ENCODE measurements around the gene GPR146. TPM values are rescaled to one million over a fixed set of nuclear protein-coding genes. Genes with fewer than 3 reads are reported as not detected.

Gene GPR146
- polyA plus RNA-seq, 2 donors: 4.5 to 6.3 TPM

- Histone ChIP-seq H3K9me3 (ENCODE audit: control insufficient read depth in 2 of 2, insufficient read depth in 1 of 2, low read depth in 1 of 2, low read length in 1 of 2) (no peaks in the 10 kb centered on the region), H3K4me3 (ENCODE audit: low read depth in 1 of 2, low read length in 2 of 2) (no peak overlapping the region), H3K4me1 (ENCODE audit: control insufficient read depth in 2 of 2, insufficient read depth in 2 of 2, low read length in 1 of 2) (peaks cover 0 to 8% of the 10 kb centered on the region in 2 donors), H3K36me3 (ENCODE audit: control insufficient read depth in 2 of 2, insufficient read depth in 2 of 2, low read length in 1 of 2) (peaks cover 0 to 3% of the 10 kb centered on the region in 2 donors), H3K27ac (ENCODE audit: low read depth in 2 of 2, low read length in 1 of 2) (no peak overlapping the region), H3K27me3 (ENCODE audit: control insufficient read depth in 1 of 2, insufficient read depth in 2 of 2, low read length in 2 of 2) (no peaks in the 10 kb centered on the region)
- WGBS, 2 donors: 81% methylated on average over 22 of the region's 22 CpGs
These were observed 6.8 kb downstream of the GPR146 start for GRCh38 chr7:1050956-1051690.

- Histone ChIP-seq H3K27me3 (ENCODE audit: control insufficient read depth in 1 of 2, insufficient read depth in 2 of 2, low read length in 2 of 2) (no peaks in the 10 kb centered on the region), H3K4me1 (ENCODE audit: control insufficient read depth in 2 of 2, insufficient read depth in 2 of 2, low read length in 1 of 2) (peaks cover 0 to 9% of the 10 kb centered on the region in 2 donors), H3K27ac (ENCODE audit: low read depth in 2 of 2, low read length in 1 of 2) (peak overlapping the region; percentile 28 to 69), H3K4me3 (ENCODE audit: low read depth in 1 of 2, low read length in 2 of 2) (no peak overlapping the region), H3K9me3 (ENCODE audit: control insufficient read depth in 2 of 2, insufficient read depth in 1 of 2, low read depth in 1 of 2, low read length in 1 of 2) (no peaks in the 10 kb centered on the region), H3K36me3 (ENCODE audit: control insufficient read depth in 2 of 2, insufficient read depth in 2 of 2, low read length in 1 of 2) (peaks cover 0 to 4% of the 10 kb centered on the region in 2 donors)
- 62 to 68% methylated on average over 18 to 20 of the region's 20 CpGs for WGBS, 2 donors
These were observed 7.9 kb downstream of the GPR146 start for GRCh38 chr7:1052031-1052818.

- Histone ChIP-seq H3K27me3 (ENCODE audit: control insufficient read depth in 1 of 2, insufficient read depth in 2 of 2, low read length in 2 of 2) (no peaks in the 10 kb centered on the region), H3K27ac (ENCODE audit: low read depth in 2 of 2, low read length in 1 of 2) (peak overlapping the region; percentile 27 to 69), H3K9me3 (ENCODE audit: control insufficient read depth in 2 of 2, insufficient read depth in 1 of 2, low read depth in 1 of 2, low read length in 1 of 2) (no peaks in the 10 kb centered on the region), H3K4me1 (ENCODE audit: control insufficient read depth in 2 of 2, insufficient read depth in 2 of 2, low read length in 1 of 2) (peaks cover 0 to 13% of the 10 kb centered on the region in 2 donors), H3K36me3 (ENCODE audit: control insufficient read depth in 2 of 2, insufficient read depth in 2 of 2, low read length in 1 of 2) (peaks cover 0 to 11% of the 10 kb centered on the region in 2 donors), H3K4me3 (ENCODE audit: low read depth in 1 of 2, low read length in 2 of 2) (no peak overlapping the region)
- 79 to 82% methylated on average over 17 of the region's 17 CpGs for WGBS, 2 donors
These were observed 8.7 kb downstream of the GPR146 start for GRCh38 chr7:1053002-1053411.

GRCh38 chr7:1053816-1054370, 9.5 kb downstream of the GPR146 start:
- 86 to 89% methylated on average over 17 of the region's 17 CpGs for WGBS, 2 donors
- no peak overlapping the region for H3K4me3 ChIP-seq (ENCODE audit: low read depth in 1 of 2, low read length in 2 of 2)
- no peaks in the 10 kb centered on the region for H3K9me3 ChIP-seq (ENCODE audit: control insufficient read depth in 2 of 2, insufficient read depth in 1 of 2, low read depth in 1 of 2, low read length in 1 of 2)
- no peaks in the 10 kb centered on the region for H3K27me3 ChIP-seq (ENCODE audit: control insufficient read depth in 1 of 2, insufficient read depth in 2 of 2, low read length in 2 of 2)
- peaks cover 0 to 13% of the 10 kb centered on the region in 2 donors for H3K4me1 ChIP-seq (ENCODE audit: control insufficient read depth in 2 of 2, insufficient read depth in 2 of 2, low read length in 1 of 2)
- peak overlapping the region; percentile 11 to 12 for H3K27ac ChIP-seq (ENCODE audit: low read depth in 2 of 2, low read length in 1 of 2)
- peaks cover 0 to 11% of the 10 kb centered on the region in 2 donors for H3K36me3 ChIP-seq (ENCODE audit: control insufficient read depth in 2 of 2, insufficient read depth in 2 of 2, low read length in 1 of 2)

- Histone ChIP-seq H3K9me3 (ENCODE audit: control insufficient read depth in 2 of 2, insufficient read depth in 1 of 2, low read depth in 1 of 2, low read length in 1 of 2) (no peaks in the 10 kb centered on the region), H3K4me3 (ENCODE audit: low read depth in 1 of 2, low read length in 2 of 2) (no peak overlapping the region), H3K27me3 (ENCODE audit: control insufficient read depth in 1 of 2, insufficient read depth in 2 of 2, low read length in 2 of 2) (no peaks in the 10 kb centered on the region), H3K27ac (ENCODE audit: low read depth in 2 of 2, low read length in 1 of 2) (peak overlapping the region; percentile 53 to 58), H3K4me1 (ENCODE audit: control insufficient read depth in 2 of 2, insufficient read depth in 2 of 2, low read length in 1 of 2) (peaks cover 0 to 13% of the 10 kb centered on the region in 2 donors), H3K36me3 (ENCODE audit: control insufficient read depth in 2 of 2, insufficient read depth in 2 of 2, low read length in 1 of 2) (peaks cover 0 to 11% of the 10 kb centered on the region in 2 donors)
- WGBS, 2 donors: 63 to 64% methylated on average over 24 to 25 of the region's 25 CpGs
These were observed 10.1 kb downstream of the GPR146 start for GRCh38 chr7:1054438-1054837.

GRCh38 chr7:1054861-1055450, 10.6 kb downstream of the GPR146 start:
- H3K27ac ChIP-seq (ENCODE audit: low read depth in 2 of 2, low read length in 1 of 2): peak overlapping the region; percentile 53 to 58
- peaks cover 0 to 13% of the 10 kb centered on the region in 2 donors for H3K4me1 ChIP-seq (ENCODE audit: control insufficient read depth in 2 of 2, insufficient read depth in 2 of 2, low read length in 1 of 2)
- WGBS, 2 donors: 45 to 51% methylated on average over 32 of the region's 32 CpGs

GRCh38 chr7:1055491-1055955, 11.2 kb downstream of the GPR146 start:
- H3K27ac ChIP-seq (ENCODE audit: low read depth in 2 of 2, low read length in 1 of 2): peak overlapping the region in 1 of 2 donors; percentile 53
- no peaks in the 10 kb centered on the region for H3K9me3 ChIP-seq (ENCODE audit: control insufficient read depth in 2 of 2, insufficient read depth in 1 of 2, low read depth in 1 of 2, low read length in 1 of 2)
- H3K27me3 ChIP-seq (ENCODE audit: control insufficient read depth in 1 of 2, insufficient read depth in 2 of 2, low read length in 2 of 2): no peaks in the 10 kb centered on the region
- peaks cover 0 to 18% of the 10 kb centered on the region in 2 donors for H3K4me1 ChIP-seq (ENCODE audit: control insufficient read depth in 2 of 2, insufficient read depth in 2 of 2, low read length in 1 of 2)
- H3K36me3 ChIP-seq (ENCODE audit: control insufficient read depth in 2 of 2, insufficient read depth in 2 of 2, low read length in 1 of 2): peaks cover 0 to 11% of the 10 kb centered on the region in 2 donors
- peak overlapping the region; percentile 4 to 20 for H3K4me3 ChIP-seq (ENCODE audit: low read depth in 1 of 2, low read length in 2 of 2)
- WGBS, 2 donors: 60 to 71% methylated on average over 15 of the region's 15 CpGs

More at GRCh38 chr7:1054861-1055450, 10.6 kb downstream of the GPR146 start:
- Histone ChIP-seq H3K27me3 (ENCODE audit: control insufficient read depth in 1 of 2, insufficient read depth in 2 of 2, low read length in 2 of 2) (no peaks in the 10 kb centered on the region), H3K9me3 (ENCODE audit: control insufficient read depth in 2 of 2, insufficient read depth in 1 of 2, low read depth in 1 of 2, low read length in 1 of 2) (no peaks in the 10 kb centered on the region), H3K36me3 (ENCODE audit: control insufficient read depth in 2 of 2, insufficient read depth in 2 of 2, low read length in 1 of 2) (peaks cover 0 to 11% of the 10 kb centered on the region in 2 donors), H3K4me3 (ENCODE audit: low read depth in 1 of 2, low read length in 2 of 2) (peak overlapping the region; percentile 4 to 20)

- 69 to 77% methylated on average over 34 to 36 of the region's 36 CpGs for WGBS, 2 donors
- Histone ChIP-seq H3K4me1 (ENCODE audit: control insufficient read depth in 2 of 2, insufficient read depth in 2 of 2, low read length in 1 of 2) (peaks cover 0 to 24% of the 10 kb centered on the region in 2 donors), H3K27me3 (ENCODE audit: control insufficient read depth in 1 of 2, insufficient read depth in 2 of 2, low read length in 2 of 2) (no peaks in the 10 kb centered on the region), H3K9me3 (ENCODE audit: control insufficient read depth in 2 of 2, insufficient read depth in 1 of 2, low read depth in 1 of 2, low read length in 1 of 2) (no peaks in the 10 kb centered on the region), H3K27ac (ENCODE audit: low read depth in 2 of 2, low read length in 1 of 2) (no peak overlapping the region), H3K4me3 (ENCODE audit: low read depth in 1 of 2, low read length in 2 of 2) (peak overlapping the region in 1 of 2 donors; percentile 20), H3K36me3 (ENCODE audit: control insufficient read depth in 2 of 2, insufficient read depth in 2 of 2, low read length in 1 of 2) (peaks cover 0 to 11% of the 10 kb centered on the region in 2 donors)
These were observed 11.8 kb downstream of the GPR146 start for GRCh38 chr7:1055956-1056784.
